GM12873 (cell line): ENCODE measurements around the gene F13A1.

Experiments used
- CTCF ChIP-seq: IDR thresholded peaks from 2 replicates; pipeline ENCODE4 v1.5.1; 2012; ENCODE audit warnings: low read depth, mild to moderate bottlenecking, moderate library complexity, low read length, control low read depth; ENCODE audit not compliant: insufficient read depth; ENCODE audit errors: missing control alignments

The F13A1 gene

GRCh38 chr6:6221787-6222535, 98.5 kb downstream of the F13A1 start:
- peak; percentile 58 for TF ChIP-seq CTCF

GRCh38 chr6:6220718-6221117, 99.7 kb downstream of the F13A1 start:
- TF ChIP-seq CTCF, result peak; percentile 44

GRCh38 chr6:6219716-6220115, 100.7 kb downstream of the F13A1 start:
- TF ChIP-seq CTCF, result no peak

DNA sequence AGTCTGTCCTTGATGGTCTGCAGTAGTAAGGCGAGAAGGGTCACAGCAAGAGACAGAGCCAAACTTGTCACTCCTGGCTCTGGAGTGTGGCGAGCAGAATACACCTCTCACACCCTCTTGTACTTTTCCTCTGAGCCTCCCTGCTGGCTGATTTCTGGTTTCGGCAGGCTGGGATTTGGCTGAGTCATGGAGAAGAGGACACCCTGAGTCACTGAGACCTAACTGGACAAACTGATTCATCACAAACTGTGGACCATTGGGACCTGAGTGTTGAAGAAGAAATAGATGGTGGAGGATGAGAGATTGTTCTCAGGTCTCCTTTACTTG, 101.7 kb downstream of the F13A1 start:
- TF ChIP-seq CTCF, result no peak

DNA sequence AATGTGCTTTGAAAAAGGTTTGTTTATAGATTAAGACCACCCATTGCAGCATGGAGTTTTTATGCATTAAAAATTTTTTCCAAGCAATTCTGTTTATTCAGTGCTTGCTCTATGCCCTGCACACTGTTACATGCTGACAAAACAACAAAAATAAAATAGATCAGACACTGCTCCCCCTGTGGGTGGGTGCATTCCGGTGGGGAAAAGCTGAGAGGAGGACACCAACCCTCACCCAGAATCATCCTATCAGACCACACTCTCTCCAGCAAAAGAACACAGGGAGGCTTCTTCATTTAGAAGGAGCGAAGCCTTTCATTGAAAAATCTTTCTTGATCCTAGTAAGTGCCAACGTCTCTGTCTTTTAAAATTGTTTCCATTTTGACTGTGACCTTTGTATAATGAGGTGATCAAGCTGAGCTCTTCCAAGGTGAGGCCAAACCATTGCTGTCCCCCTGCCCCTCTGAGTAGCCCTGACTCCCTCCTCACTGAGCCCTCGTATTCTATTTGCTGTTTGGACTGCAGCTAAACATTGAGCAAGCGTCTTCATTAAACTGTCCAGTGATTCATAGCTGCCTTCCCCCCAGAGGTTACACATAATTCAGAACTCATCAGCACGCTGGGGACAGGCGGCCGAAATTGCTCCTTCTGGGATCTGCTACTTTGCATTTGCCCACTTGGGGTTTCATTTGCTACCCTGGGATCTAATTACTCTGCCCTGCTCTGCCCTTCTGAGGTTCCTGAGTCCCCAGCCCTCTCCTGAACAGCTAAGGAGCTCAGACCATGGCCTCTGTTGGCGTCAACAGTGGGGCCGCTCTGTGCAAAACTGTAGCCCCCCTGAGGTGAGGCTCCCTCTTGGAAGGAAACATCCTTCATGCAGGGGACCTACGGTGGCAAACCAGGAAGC, 102.4 kb downstream of the F13A1 start:
- no peak for TF ChIP-seq CTCF

DNA sequence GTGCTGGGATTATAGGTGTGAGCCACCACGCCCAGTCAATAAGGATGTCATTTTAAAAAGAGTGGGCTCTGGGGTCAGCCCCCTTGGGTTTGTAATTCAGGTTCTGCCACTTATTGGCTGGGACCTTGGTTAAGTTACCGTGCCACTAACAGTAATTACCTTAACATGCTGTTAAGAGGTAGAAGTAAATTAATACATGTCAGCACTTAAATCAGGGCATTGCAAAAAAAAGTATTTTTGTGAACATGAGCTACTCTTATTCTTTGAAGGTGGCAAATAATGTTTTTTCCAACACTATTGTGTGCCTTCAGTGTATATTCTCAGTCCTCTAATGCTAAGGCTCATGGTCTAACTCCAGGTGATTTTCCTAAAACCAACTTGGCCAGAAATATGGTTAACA, 109.5 kb downstream of the F13A1 start:
- TF ChIP-seq CTCF, result no peak

DNA sequence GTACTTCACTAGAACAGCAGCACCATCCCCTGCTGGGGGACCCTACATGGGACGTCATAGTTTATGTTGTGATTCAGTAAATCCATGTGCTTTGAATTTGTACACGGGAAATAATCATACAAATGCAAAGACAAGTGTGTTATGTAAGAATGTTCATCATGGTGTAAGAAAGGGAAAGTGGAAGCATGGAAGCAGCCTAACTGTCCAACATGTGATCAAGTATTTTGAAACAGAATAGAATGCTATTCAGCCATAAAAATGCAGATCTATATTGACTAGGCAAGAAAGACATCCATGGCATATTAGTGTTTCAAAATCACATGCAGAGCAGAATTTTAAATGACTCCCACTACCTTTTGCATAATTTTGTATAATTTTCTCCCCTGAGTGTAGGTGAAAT, 117.6 kb downstream of the F13A1 start:
- TF ChIP-seq CTCF, result no peak
